Activated naive CD4-positive, alpha-beta T cell treated with Interleukin-2 at 50 U/mL for 16 hours (primary cell): ENCODE results near the gene CBX6.
"Not testable (repeated sequence)": the region's sequence is repeated elsewhere in the genome, so short reads cannot be mapped to it uniquely, and the experiment has no call there.

Experiments used
- DNase-seq: peaks from one replicate; pipeline ENCODE4 v3.0.0-alpha.2; 2020

Gene CBX6

GRCh38 chr22:38872172-38872830 lies at the start of gene CBX6:
TSS of gene CBX6 (minus strand) at chr22:38872216. CDS start at chr22:38872190, 26 bp downstream.
- peak; percentile 96 for DNase-seq

- no peak for DNase-seq
Observed at GRCh38 chr22:38921806-38922205, 49.8 kb upstream of the CBX6 start.

GRCh38 chr22:38921120-38921519 lies 49.1 kb upstream of the CBX6 start:
- no peak for DNase-seq

GRCh38 chr22:38919631-38920190 lies 47.7 kb upstream of the CBX6 start:
- DNase-seq, result no peak

- no peak for DNase-seq
Observed at GRCh38 chr22:38911434-38911833, 39.4 kb upstream of the CBX6 start.

- DNase-seq, result no peak
Observed at GRCh38 chr22:38907767-38908166, 35.8 kb upstream of the CBX6 start.

- no peak for DNase-seq
Observed at GRCh38 chr22:38906052-38906451, 34.0 kb upstream of the CBX6 start.

- DNase-seq, result not testable (repeated sequence)
Observed at GRCh38 chr22:38904052-38904617, 32.1 kb upstream of the CBX6 start.

- no peak for DNase-seq
Observed at GRCh38 chr22:38901111-38901641, 29.2 kb upstream of the CBX6 start.

- no peak for DNase-seq
Observed at GRCh38 chr22:38900677-38901076, 28.7 kb upstream of the CBX6 start.

- DNase-seq, result no peak
Observed at GRCh38 chr22:38891256-38891655, 19.2 kb upstream of the CBX6 start.

GRCh38 chr22:38890377-38890776 lies 18.4 kb upstream of the CBX6 start:
- DNase-seq, result no peak

- DNase-seq, result no peak
Observed at GRCh38 chr22:38886333-38886732, 14.3 kb upstream of the CBX6 start.

GRCh38 chr22:38882972-38883622 lies 11.1 kb upstream of the CBX6 start:
- DNase-seq, result no peak

- no peak for DNase-seq
Observed at GRCh38 chr22:38881997-38882879, 10.2 kb upstream of the CBX6 start.

- DNase-seq, result no peak
Observed at GRCh38 chr22:38881464-38881871, 9.5 kb upstream of the CBX6 start.

- DNase-seq, result no peak
Observed at GRCh38 chr22:38879961-38880360, 7.9 kb upstream of the CBX6 start.

GRCh38 chr22:38879108-38879729 lies 7.2 kb upstream of the CBX6 start:
- no peak for DNase-seq

- no peak for DNase-seq
Observed at GRCh38 chr22:38878001-38878400, 6.0 kb upstream of the CBX6 start.

GRCh38 chr22:38874529-38875222 lies 2.7 kb upstream of the CBX6 start:
- DNase-seq, result no peak
